ENCODE measurements around the gene SORCS3. TPM values are rescaled to one million over a fixed set of nuclear protein-coding genes. Genes with fewer than 3 reads are reported as not detected.

SORCS3 gene
- total and polyA plus RNA-seq, 10 of the 15 experiments (the other 5 are each of a cell fraction or from before 2014, with no cell fraction given), result 0.01 to 0.04 (median 0.02) TPM; not detected in 7

GRCh38 chr10:105044902-105045301, 403.8 kb downstream of the SORCS3 start:
- ChIA-PET SMC1A (ENCODE audit: uncharacterized antibody, unreplicated experiment) (no interaction called here), RAD21 (ENCODE audit: unreplicated experiment) (no interaction called here), POLR2A (no interaction called here), CTCF (no interaction called here)
- Histone ChIP-seq H3K36me3 (ENCODE audit: control insufficient read depth in 2 of 2, insufficient read depth in 2 of 2, low read length in 1 of 2) (no peaks in the 10 kb centered on the region), H3K4me2 (ENCODE audit: control insufficient read depth, insufficient read depth) (no peak overlapping the region), H3K79me2 (ENCODE audit: control insufficient read depth, insufficient read depth, low read length) (no peaks in the 10 kb centered on the region), H3K4me3 (no peak overlapping the region), H3K27me3 (replicated peaks in 1 of 2; ENCODE audit: control insufficient read depth in 2 of 2, insufficient read depth in 2 of 2, low read length in 1 of 2) (no peaks in the 10 kb centered on the region), H4K20me1 (ENCODE audit: control insufficient read depth, insufficient read depth) (no peaks in the 10 kb centered on the region), H2AFZ (ENCODE audit: control insufficient read depth, low read depth, low read length) (no peak overlapping the region), H3K27ac (ENCODE audit: control insufficient read depth, insufficient read depth) (no peak overlapping the region), H3K9me3 (replicated peaks; ENCODE audit: control insufficient read depth, insufficient read depth, low read length) (no peaks in the 10 kb centered on the region), H3K4me1 (ENCODE audit: control insufficient read depth, insufficient read depth, low read length) (no peaks in the 10 kb centered on the region), H3K9ac (ENCODE audit: control insufficient read depth, insufficient read depth, low read length) (no peak overlapping the region)
- in situ Hi-C loops (cut with MboI) (no loop called here), intact Hi-C loops (cut with micrococcal nuclease; ENCODE audit: unreplicated experiment) (no loop called here)
- TF ChIP-seq CBX5 (IDR thresholded peaks at IDR 0.05; ENCODE audit: low read depth), result no peak
- TF ChIP-seq CREB1 (IDR thresholded peaks at IDR 0.05; ENCODE audit: low read depth), result no peak
- TF ChIP-seq E2F8 (IDR thresholded peaks at IDR 0.05; ENCODE audit: low read depth, partially characterized antibody), result no peak
- no peak for TF ChIP-seq KAT2A (conservative IDR thresholded peaks at IDR 0.05; ENCODE audit: control insufficient read depth, low read depth, low read length)
- no peak for TF ChIP-seq ATF3 (IDR thresholded peaks at IDR 0.05; ENCODE audit: borderline replicate concordance, extremely low read depth, low read depth, low read length)
- no peak for TF ChIP-seq PAX8 (IDR thresholded peaks at IDR 0.05)
- TF ChIP-seq ZNF24 (IDR thresholded peaks at IDR 0.05), result no peak
- TF ChIP-seq POLR2A (IDR thresholded peaks at IDR 0.05; ENCODE audit: low read depth, low read length), result no peak
- TF ChIP-seq CREM (IDR thresholded peaks at IDR 0.05; ENCODE audit: low read depth), result no peak
- TF ChIP-seq SRF (IDR thresholded peaks at IDR 0.05; ENCODE audit: low read depth in 2 of 2, low read length in 2 of 2), result no peak
- no peak for TF ChIP-seq ZZZ3 (IDR thresholded peaks at IDR 0.05; ENCODE audit: control insufficient read depth, insufficient read length, low read depth)
- TF ChIP-seq USF2 (IDR thresholded peaks at IDR 0.05; ENCODE audit: borderline replicate concordance, low read depth, low read length), result no peak
- no peak for TF ChIP-seq SMAD5 (IDR thresholded peaks at IDR 0.05; ENCODE audit: low read depth)
- no peak for TF ChIP-seq TCF12 (IDR thresholded peaks at IDR 0.05; ENCODE audit: low read depth, low read length)
- no peak for TF ChIP-seq SPI1 (IDR thresholded peaks at IDR 0.05; ENCODE audit: borderline replicate concordance, insufficient read depth, low read depth, low read length)
- TF ChIP-seq PKNOX1 (IDR thresholded peaks at IDR 0.05), result no peak
- FAIRE-seq (no peak), ATAC-seq (peak; percentile 24; the same call in 1 of the 3 replicates), DNase-seq (ENCODE audit: low read depth, low spot score) (no peak)
- no TSS peak for BruUV-seq (replicated peaks)
- 0% methylated on average over 2 of the region's 3 CpGs for WGBS (ENCODE audit: insufficient coverage, insufficient replicate concordance, low lambda C conversion rate, missing lambda C conversion rate)

Measured in GM12878 (cell line).